Mesenchymal stem cell (in vitro differentiated cells and primary cell): ENCODE measurements around the gene ASIC2.

Experiments used
- DNase-seq: peaks from one replicate; pipeline ENCODE4 v3.0.0-alpha.2; 2013
- H2AFZ ChIP-seq: one replicate; pipeline ENCODE4 v1.6.1; 2013; ENCODE audit warnings: low read depth, mild to moderate bottlenecking, control low read depth, inconsistent platforms, low read length, moderate library complexity
- H2AK5ac ChIP-seq: 2 replicates; pipeline ENCODE4 v1.6.1; 2013; ENCODE audit warnings: low read length, moderate library complexity, mild to moderate bottlenecking, inconsistent platforms; ENCODE audit not compliant: severe bottlenecking
- H2BK120ac ChIP-seq: one replicate; pipeline ENCODE4 v1.6.1; 2013; ENCODE audit warnings: low read depth, mild to moderate bottlenecking, inconsistent platforms, low read length, moderate library complexity
- H2BK12ac ChIP-seq, 2 experiments: one replicate each; pipeline ENCODE4 v1.6.1; 2013; ENCODE audit warnings: inconsistent platforms in 2 of 2, low read length in 2 of 2, mild to moderate bottlenecking in 2 of 2, moderate library complexity in 2 of 2, control low read depth in 1 of 2
- H2BK15ac ChIP-seq: one replicate; pipeline ENCODE4 v1.6.1; 2013; ENCODE audit warnings: mild to moderate bottlenecking, low read depth, inconsistent platforms; ENCODE audit not compliant: poor library complexity, severe bottlenecking
- H2BK5ac ChIP-seq: 2 replicates; pipeline ENCODE4 v1.6.1; 2013; ENCODE audit warnings: low read depth, mild to moderate bottlenecking, low read length, control low read depth, inconsistent platforms; ENCODE audit not compliant: poor library complexity, severe bottlenecking
- H3K14ac ChIP-seq, 2 experiments: one replicate each; pipeline ENCODE4 v1.6.1; 2013; ENCODE audit warnings: inconsistent platforms in 2 of 2, low read length in 2 of 2, control low read depth in 1 of 2, mild to moderate bottlenecking in 1 of 2, moderate library complexity in 1 of 2
- H3K18ac ChIP-seq, 2 experiments: one replicate each; pipeline ENCODE4 v1.6.1; 2013; ENCODE audit warnings: inconsistent platforms in 2 of 2, low read length in 2 of 2, control low read depth in 1 of 2, low read depth in 1 of 2, mild to moderate bottlenecking in 1 of 2
- H3K23ac ChIP-seq, 2 experiments: one replicate each; pipeline ENCODE4 v1.6.1; 2013; ENCODE audit warnings: inconsistent platforms in 2 of 2, low read length in 2 of 2, mild to moderate bottlenecking in 2 of 2, moderate library complexity in 2 of 2, control low read depth in 1 of 2
- H3K27ac ChIP-seq: 2 replicates; pipeline ENCODE4 v1.5.1; 2013; ENCODE audit warnings: mild to moderate bottlenecking, moderate library complexity, low read length, control low read depth, inconsistent platforms; ENCODE audit not compliant: poor library complexity, severe bottlenecking
- H3K27me3 ChIP-seq, 2 experiments: 2 replicates each; pipeline versions ENCODE4 v1.6.1 to v1.7.0; 2013; ENCODE audit warnings: low read length in 2 of 2, mild to moderate bottlenecking in 2 of 2, moderate library complexity in 2 of 2, control low read depth in 1 of 2, inconsistent platforms in 1 of 2; ENCODE audit not compliant: control insufficient read depth in 1 of 2, insufficient read depth in 1 of 2
- H3K36me3 ChIP-seq, 2 experiments: 2 replicates each; pipeline versions ENCODE4 v1.6.1 to v1.7.0; 2013; ENCODE audit warnings: low read length in 2 of 2, control low read depth in 1 of 2, inconsistent platforms in 1 of 2, low read depth in 1 of 2, mild to moderate bottlenecking in 1 of 2; ENCODE audit not compliant: insufficient read depth in 2 of 2, control insufficient read depth in 1 of 2
- H3K4ac ChIP-seq, 2 experiments: one replicate each; pipeline ENCODE4 v1.6.1; 2013; ENCODE audit warnings: inconsistent platforms in 2 of 2, low read length in 2 of 2, mild to moderate bottlenecking in 2 of 2, moderate library complexity in 2 of 2, control low read depth in 1 of 2, low read depth in 1 of 2
- H3K4me1 ChIP-seq: 2 replicates; pipeline ENCODE4 v1.6.1; 2013; ENCODE audit warnings: low read depth, low read length, control low read depth; ENCODE audit not compliant: control insufficient read depth, insufficient read depth
- H3K4me2 ChIP-seq: 2 replicates; pipeline ENCODE4 v1.6.1; 2013; ENCODE audit warnings: low read length, mild to moderate bottlenecking, inconsistent platforms; ENCODE audit not compliant: poor library complexity, severe bottlenecking
- H3K4me3 ChIP-seq, 2 experiments: 2 replicates each; pipeline versions ENCODE4 v1.5.1 to v1.7.0; 2013; ENCODE audit warnings: low read length in 2 of 2, mild to moderate bottlenecking in 2 of 2, control low read depth in 1 of 2, low read depth in 1 of 2; ENCODE audit not compliant: insufficient read depth in 1 of 2
- H3K79me1 ChIP-seq: replicated peaks from 2 replicates; pipeline ENCODE4 v1.6.1; 2013; ENCODE audit warnings: mild to moderate bottlenecking, control low read depth, low read length, inconsistent platforms; ENCODE audit not compliant: poor library complexity, severe bottlenecking
- H3K9ac ChIP-seq: 2 replicates; pipeline ENCODE4 v1.7.0; 2013; ENCODE audit warnings: mild to moderate bottlenecking, low read length, moderate library complexity
- H3K9me3 ChIP-seq: 2 replicates; pipeline ENCODE4 v1.7.0; 2013; ENCODE audit warnings: mild to moderate bottlenecking, low read length; ENCODE audit not compliant: control insufficient read depth
- H4K8ac ChIP-seq: one replicate; pipeline ENCODE4 v1.6.1; 2013; ENCODE audit warnings: inconsistent platforms, mild to moderate bottlenecking, low read length, moderate library complexity
- H4K91ac ChIP-seq: one replicate; pipeline ENCODE4 v1.6.1; 2013; ENCODE audit warnings: mild to moderate bottlenecking, low read length, inconsistent platforms
- WGBS: methylation state at CpG from one replicate; pipeline ENCODE4 v1.1.7; 2013; ENCODE audit warnings: mixed read lengths; 5-methylcytosine and 5-hydroxymethylcytosine counted together

The ASIC2 gene

DNA sequence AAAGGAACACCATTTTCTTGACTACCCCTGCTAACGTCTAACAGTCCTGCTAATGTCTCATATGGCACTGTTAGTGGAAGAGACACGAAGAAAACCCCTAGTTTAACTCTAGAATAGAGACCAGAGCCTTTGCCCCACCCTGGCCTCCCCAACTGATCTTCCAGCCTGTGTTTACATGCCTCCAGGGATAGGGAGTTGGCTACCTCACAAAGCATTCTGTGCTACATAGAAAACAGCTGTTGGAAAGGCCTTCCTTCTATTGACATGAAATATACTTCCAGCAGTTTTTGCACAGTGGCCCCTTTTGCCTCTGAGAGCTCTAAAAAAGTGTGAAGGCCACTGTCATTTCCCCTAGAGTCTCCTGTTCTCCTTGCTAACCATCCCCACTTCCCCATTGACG lies 73.1 kb downstream of the ASIC2 start:
- Histone ChIP-seq H3K9ac (no peak overlapping the region), H2BK5ac (no peak overlapping the region), H3K9me3 (no peaks in the 10 kb centered on the region), H3K18ac (no peak overlapping the region), H3K27ac (no peak overlapping the region), H4K91ac (no peak overlapping the region), H3K4me1 (peaks cover 5% of the 10 kb centered on the region), H3K4me3 (no peak overlapping the region), H3K79me1 (no peaks in the 10 kb centered on the region), H3K4ac (no peak overlapping the region), H3K4me2 (no peak overlapping the region), H2AK5ac (no peak overlapping the region), H2AFZ (no peak overlapping the region), H4K8ac (no peak overlapping the region), H3K27me3 (peaks cover 0 to 42% of the 10 kb centered on the region in 2 experiments), H3K23ac (no peak overlapping the region), H3K36me3 (no peaks in the 10 kb centered on the region), H3K14ac (no peak overlapping the region), H2BK120ac (no peak overlapping the region), H2BK15ac (no peak overlapping the region), H2BK12ac (no peak overlapping the region)
- WGBS = 80% methylated on average over 2 of the region's 3 CpGs
- DNase-seq = no peak

DNA sequence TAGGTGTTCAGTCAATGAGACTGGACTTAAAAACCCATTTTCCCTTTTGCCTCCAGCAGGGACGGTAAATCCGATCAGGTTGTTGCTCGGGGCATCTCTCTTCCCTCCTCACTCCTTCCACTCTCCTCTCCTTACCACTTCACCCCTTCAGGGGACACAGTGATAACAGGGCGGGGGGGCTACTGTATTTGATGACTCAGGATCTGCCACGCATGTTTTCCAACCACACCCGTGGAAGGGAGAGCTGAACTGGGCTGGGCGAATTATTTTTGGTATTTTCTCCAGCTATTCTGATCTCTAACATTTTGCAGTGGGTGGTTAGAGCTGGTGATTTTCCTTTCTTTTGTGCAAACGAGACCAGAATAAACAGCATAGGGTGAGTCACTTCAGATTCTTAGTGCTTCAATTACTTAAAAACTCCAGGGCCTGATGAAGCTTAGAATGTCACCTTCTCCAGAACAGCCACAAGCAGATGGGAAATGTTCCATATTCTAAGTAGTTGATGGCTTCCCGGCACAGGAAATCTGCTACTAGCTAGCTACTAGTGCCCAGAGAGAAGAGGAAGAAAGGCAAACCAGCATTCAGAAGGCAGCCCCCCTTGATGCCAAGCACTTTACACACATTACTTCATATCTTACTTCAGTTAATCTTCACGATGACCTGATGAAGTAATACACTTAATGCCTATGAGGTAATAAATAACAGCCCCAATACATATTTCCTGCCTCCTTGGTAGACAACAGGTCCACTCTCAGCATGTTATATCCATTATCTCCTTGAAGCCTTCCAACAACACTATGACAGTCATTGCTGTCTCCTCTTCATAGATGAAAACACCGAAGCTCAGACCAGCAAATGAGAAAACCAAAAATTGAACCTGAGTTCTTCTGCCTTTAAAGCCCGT lies 74.1 kb downstream of the ASIC2 start:
- Histone ChIP-seq H2AFZ (no peak overlapping the region), H3K9ac (no peak overlapping the region), H3K27me3 (peaks cover 0 to 43% of the 10 kb centered on the region in 2 experiments), H3K4ac (no peak overlapping the region), H3K4me3 (no peak overlapping the region), H3K4me2 (no peak overlapping the region), H2BK15ac (no peak overlapping the region), H2BK5ac (no peak overlapping the region), H2BK120ac (no peak overlapping the region), H3K79me1 (no peaks in the 10 kb centered on the region), H4K8ac (no peak overlapping the region), H3K36me3 (no peaks in the 10 kb centered on the region), H3K4me1 (peaks cover 5% of the 10 kb centered on the region), H3K27ac (no peak overlapping the region), H3K23ac (no peak overlapping the region), H4K91ac (no peak overlapping the region), H3K18ac (no peak overlapping the region), H3K14ac (peak overlapping the region in 1 of 2 experiments; percentile 7), H3K9me3 (no peaks in the 10 kb centered on the region), H2BK12ac (no peak overlapping the region), H2AK5ac (no peak overlapping the region)
- WGBS = 69% methylated on average over 9 of the region's 12 CpGs
- DNase-seq = peak; percentile 68

DNA sequence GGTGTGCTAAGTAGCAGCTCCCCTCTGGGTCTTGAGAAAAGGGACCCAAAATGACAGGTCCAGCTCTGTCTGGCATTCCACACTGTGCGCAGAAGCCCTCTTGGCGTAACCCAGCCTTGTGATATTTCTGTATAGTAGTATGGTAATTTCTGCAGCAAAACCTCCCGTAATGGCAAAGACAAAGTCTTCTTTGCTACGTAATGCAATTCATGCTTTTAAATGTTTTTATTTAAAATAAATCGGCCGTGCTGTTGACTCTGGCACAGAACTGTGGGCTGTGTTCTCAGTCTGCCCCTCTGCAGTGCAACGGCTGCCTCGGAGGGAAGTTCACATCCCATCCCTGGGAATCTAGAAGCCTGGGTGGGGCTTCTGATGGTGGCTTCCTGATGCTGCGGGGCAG lies 75.2 kb downstream of the ASIC2 start:
- H2BK15ac ChIP-seq = no peak overlapping the region
- H3K18ac ChIP-seq = no peak overlapping the region
- H3K23ac ChIP-seq = no peak overlapping the region
- H2BK120ac ChIP-seq = no peak overlapping the region
- H2BK5ac ChIP-seq = no peak overlapping the region
- peaks cover 0 to 53% of the 10 kb centered on the region in 2 experiments for H3K27me3 ChIP-seq
- DNase-seq = no peak
- H3K4me1 ChIP-seq = peaks cover 5% of the 10 kb centered on the region
- H3K4me3 ChIP-seq = no peak overlapping the region
- H3K36me3 ChIP-seq = no peaks in the 10 kb centered on the region
- H2AFZ ChIP-seq = no peak overlapping the region
- no peak overlapping the region for H3K4me2 ChIP-seq
- no peak overlapping the region for H2AK5ac ChIP-seq
- no peak overlapping the region for H3K9ac ChIP-seq
- no peaks in the 10 kb centered on the region for H3K79me1 ChIP-seq
- peak overlapping the region in 1 of 2 experiments; percentile 22 for H3K14ac ChIP-seq
- H4K91ac ChIP-seq = no peak overlapping the region
- H3K27ac ChIP-seq = no peak overlapping the region
- H4K8ac ChIP-seq = no peak overlapping the region
- H3K9me3 ChIP-seq = no peaks in the 10 kb centered on the region
- H2BK12ac ChIP-seq = no peak overlapping the region
- WGBS = 90% methylated on average over 9 of the region's 9 CpGs
- no peak overlapping the region for H3K4ac ChIP-seq

DNA sequence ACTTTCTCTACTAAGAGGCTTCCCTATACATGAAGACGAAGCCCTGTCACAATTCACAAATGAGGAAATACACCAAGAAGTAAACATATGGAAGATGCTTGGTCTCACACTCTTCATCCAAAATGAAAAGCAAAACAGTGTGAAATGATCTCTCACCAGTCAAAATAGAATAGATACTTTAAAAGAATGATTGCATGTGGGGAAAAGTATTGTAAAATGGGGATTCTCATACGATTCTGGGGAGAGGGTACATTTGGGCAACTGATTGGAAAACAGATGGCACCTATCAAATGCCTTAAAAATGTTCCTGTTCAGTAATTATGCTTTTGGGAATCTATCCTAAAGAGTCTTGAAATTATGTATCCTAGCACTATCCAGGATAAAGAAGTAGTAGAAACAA lies 78.1 kb downstream of the ASIC2 start:
- H3K27me3 ChIP-seq = peaks cover 0 to 72% of the 10 kb centered on the region in 2 experiments
- no peak overlapping the region for H4K8ac ChIP-seq
- H3K4me1 ChIP-seq = peaks cover 9% of the 10 kb centered on the region
- no peaks in the 10 kb centered on the region for H3K9me3 ChIP-seq
- H2BK15ac ChIP-seq = no peak overlapping the region
- H2AK5ac ChIP-seq = no peak overlapping the region
- no peak overlapping the region for H3K14ac ChIP-seq
- H3K79me1 ChIP-seq = no peaks in the 10 kb centered on the region
- H3K27ac ChIP-seq = no peak overlapping the region
- H3K4me3 ChIP-seq = no peak overlapping the region
- no peak overlapping the region for H4K91ac ChIP-seq
- H2AFZ ChIP-seq = no peak overlapping the region
- no peak overlapping the region for H2BK12ac ChIP-seq
- no peak overlapping the region for H2BK120ac ChIP-seq
- H2BK5ac ChIP-seq = no peak overlapping the region
- no peak overlapping the region for H3K9ac ChIP-seq
- no peak overlapping the region for H3K23ac ChIP-seq
- no peak overlapping the region for H3K18ac ChIP-seq
- WGBS = 78% methylated on average over 1 of the region's 2 CpGs
- no peaks in the 10 kb centered on the region for H3K36me3 ChIP-seq
- no peak overlapping the region for H3K4ac ChIP-seq
- H3K4me2 ChIP-seq = no peak overlapping the region
- DNase-seq = no peak
